IPS DF 4.7 (cell line): ENCODE data around the gene ATG5.
"Not testable (repeated sequence)": the region's sequence is repeated elsewhere in the genome, so short reads cannot be mapped to it uniquely, and the experiment has no call there.

Experiments
- DNase-seq: peaks from one replicate; pipeline ENCODE4 v3.0.0-alpha.2; 2013; ENCODE audit warnings: low spot score; ENCODE audit errors: extremely low read depth

ATG5 gene

GRCh38 chr6:106309766-106310373 is 15.7 kb downstream of the ATG5 start:
- no peak for DNase-seq

GRCh38 chr6:106308985-106309384 is 16.6 kb downstream of the ATG5 start:
- DNase-seq, result no peak

- no peak for DNase-seq
These were observed 19.8 kb downstream of the ATG5 start for GRCh38 chr6:106305740-106306139.

GRCh38 chr6:106300944-106301343 is 24.6 kb downstream of the ATG5 start:
- DNase-seq, result no peak

- DNase-seq, result no peak
These were observed 25.4 kb downstream of the ATG5 start for GRCh38 chr6:106300020-106300780.

- no peak for DNase-seq
These were observed 32.4 kb downstream of the ATG5 start for GRCh38 chr6:106293116-106293515.

- no peak for DNase-seq
These were observed 34.6 kb downstream of the ATG5 start for GRCh38 chr6:106290954-106291353.

GRCh38 chr6:106290032-106290431 is 35.5 kb downstream of the ATG5 start:
- no peak for DNase-seq

GRCh38 chr6:106287215-106287614 is 38.3 kb downstream of the ATG5 start:
- no peak for DNase-seq

- no peak for DNase-seq
These were observed 38.8 kb downstream of the ATG5 start for GRCh38 chr6:106286746-106287145.

GRCh38 chr6:106283481-106283880 is 42.1 kb downstream of the ATG5 start:
- DNase-seq, result no peak

GRCh38 chr6:106281661-106282060 is 43.9 kb downstream of the ATG5 start:
- no peak for DNase-seq

- DNase-seq, result no peak
These were observed 44.5 kb downstream of the ATG5 start for GRCh38 chr6:106281088-106281487.

GRCh38 chr6:106279179-106279578 is 46.4 kb downstream of the ATG5 start:
- no peak for DNase-seq

GRCh38 chr6:106275692-106276091 is 49.9 kb downstream of the ATG5 start:
- no peak for DNase-seq

GRCh38 chr6:106273087-106273486 is 52.5 kb downstream of the ATG5 start:
- no peak for DNase-seq

GRCh38 chr6:106272287-106272686 is 53.3 kb downstream of the ATG5 start:
- no peak for DNase-seq

GRCh38 chr6:106270414-106270813 is 55.1 kb downstream of the ATG5 start:
- DNase-seq, result no peak

GRCh38 chr6:106269268-106269919 is 56.2 kb downstream of the ATG5 start:
- DNase-seq, result not testable (repeated sequence)

GRCh38 chr6:106268500-106268899 is 57.1 kb downstream of the ATG5 start:
- DNase-seq, result not testable (repeated sequence)

GRCh38 chr6:106264433-106264832 is 61.1 kb downstream of the ATG5 start:
- not testable (repeated sequence) for DNase-seq

- DNase-seq, result not testable (repeated sequence)
These were observed 65.8 kb downstream of the ATG5 start for GRCh38 chr6:106259748-106260147.

GRCh38 chr6:106258726-106259125 is 66.8 kb downstream of the ATG5 start:
- no peak for DNase-seq
